SK-N-SH treated with all-trans-retinoic acid at 6 μM for 48 hours (cell line): ENCODE data around the gene INMT.

Source experiments
- BACH2 ChIP-seq: fragments of 250-450 bp; sonication (Bioruptor Pico); IDR thresholded peaks from 2 replicates; pipeline ENCODE4 v1.9.0; 2021; ENCODE audit warnings: mild to moderate bottlenecking, borderline replicate concordance
- CSRNP3 ChIP-seq: fragments of 250-450 bp; sonication (Bioruptor Pico); IDR thresholded peaks from 2 replicates; pipeline ENCODE4 v1.5.1; 2021; ENCODE audit warnings: mild to moderate bottlenecking, moderate library complexity
- ISL1 ChIP-seq: fragments of 250-450 bp; sonication (Bioruptor Pico); IDR thresholded peaks from 2 replicates; pipeline ENCODE4 v2.1.2; 2022; ENCODE audit warnings: mild to moderate bottlenecking, moderate library complexity
- SNAI2 ChIP-seq: fragments of 250-450 bp; sonication (Bioruptor Pico); IDR thresholded peaks from 2 replicates; pipeline ENCODE4 v1.5.0; 2020; ENCODE audit warnings: mild to moderate bottlenecking, moderate library complexity
- TOX ChIP-seq: fragments of 250-450 bp; sonication (Bioruptor Pico); IDR thresholded peaks from 2 replicates; pipeline ENCODE4 v1.8.0; 2021; ENCODE audit warnings: mild to moderate bottlenecking, moderate library complexity, borderline replicate concordance
- ZFP3 ChIP-seq: fragments of 250-450 bp; sonication (Bioruptor Pico); IDR thresholded peaks from 2 replicates; pipeline ENCODE4 v1.5.0; 2020; ENCODE audit warnings: mild to moderate bottlenecking, moderate library complexity
- ZFP30 ChIP-seq: fragments of 450-650 bp; formaldehyde crosslinking; IDR thresholded peaks from 2 replicates; pipeline ENCODE4 v1.5.0; 2022; ENCODE audit warnings: mild to moderate bottlenecking, moderate library complexity

GRCh38 chr7:30729642-30730041, 22.3 kb upstream of the INMT start:
- TF ChIP-seq CSRNP3 (CRISPR knock-in tag), result no peak
- TF ChIP-seq ISL1 (CRISPR knock-in tag), result no peak
- TF ChIP-seq SNAI2 (CRISPR knock-in tag), result no peak
- no peak for TF ChIP-seq ZFP30 (CRISPR knock-in tag)
- TF ChIP-seq ZFP3 (CRISPR knock-in tag), result no peak
- TF ChIP-seq TOX (CRISPR knock-in tag), result no peak
- no peak for TF ChIP-seq BACH2
